Right lobe of liver (tissue), 4 donors: ENCODE data around the gene TNFRSF1A.

ENCODE experiments used
- CTCF ChIP-seq, 4 donors: fragments of 200-600 bp in 3 of 4; fragments of 450-650 bp in 1 of 4; IDR thresholded peaks; one replicate each; pipeline versions ENCODE4 v1.5.1 to v1.8.0; 2016 to 2022; ENCODE audit warnings: antibody characterized with exemption in 4 of 4, mild to moderate bottlenecking in 2 of 4
- POLR2A ChIP-seq: fragments of 450-650 bp; IDR thresholded peaks from one replicate; pipeline ENCODE4 v1.6.1; 2017; ENCODE audit warnings: antibody characterized with exemption, mild to moderate bottlenecking
- donor health status: DM: no; HTN: no; CAD: no.
- donor health status: DM: no; HTN: no; CAD: no.
- donor health status: DM: no; HTN: yes; CAD: no.

DNA sequence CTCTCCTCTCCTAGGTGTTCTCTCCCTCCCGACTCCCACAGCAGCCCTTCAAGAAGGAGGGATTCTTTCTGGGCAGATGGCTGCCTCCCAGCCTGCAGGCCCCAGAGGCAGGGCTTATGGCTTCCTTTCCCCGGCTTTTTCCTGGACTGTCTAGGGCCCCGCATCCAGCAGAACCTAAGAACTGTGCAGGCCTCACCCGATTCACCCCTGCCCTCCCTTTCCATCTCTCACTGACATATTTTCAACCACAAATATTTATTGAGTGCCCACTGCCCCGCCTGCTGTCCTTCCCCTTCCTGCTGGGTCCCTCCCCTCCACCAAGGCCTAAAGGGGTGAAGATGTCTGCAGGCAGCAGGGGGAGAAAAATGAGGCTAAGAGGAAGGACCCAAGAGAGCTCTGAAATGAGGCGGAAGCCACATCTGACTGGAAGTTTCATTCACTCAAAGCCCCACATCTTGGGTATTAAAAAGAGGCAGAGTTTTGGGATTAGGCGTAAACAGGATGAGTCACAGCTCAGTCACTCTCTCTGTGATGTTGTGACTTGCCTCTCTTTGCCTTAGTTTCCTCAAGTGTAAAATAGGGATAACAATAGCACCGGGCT is 30.6 kb upstream of the TNFRSF1A start:
- TF ChIP-seq POLR2A (no peak), CTCF (IDR thresholded peaks at IDR 0.05) (no peak)
